Measurements from ENCODE around the gene AP2A2. TPM values are rescaled to one million over a fixed set of nuclear protein-coding genes. Genes with fewer than 3 reads are reported as not detected.

The AP2A2 gene
- total RNA-seq, 1 donor from 2014 or later, result 58.7 TPM

- intact Hi-C loops (cut with DNase I), result loop anchor here (5.0 kb wide), 1 partner anchor 202 kb away; no protein-coding TSS in a partner anchor
- Histone ChIP-seq H3K9me3 (no peaks in the 10 kb centered on the region), H3K36me3 (no peaks in the 10 kb centered on the region), H3K27ac (no peak overlapping the region), H3K4me1 (peaks cover 9% of the 10 kb centered on the region), H3K27me3 (no peaks in the 10 kb centered on the region), H3K4me3 (no peak overlapping the region)
- DNase-seq (ENCODE audit: extremely low spot score in 2 of 2), result no peak
- no peak for TF ChIP-seq CTCF (IDR thresholded peaks at IDR 0.05)
- no peak for TF ChIP-seq POLR2AphosphoS5 (IDR thresholded peaks at IDR 0.05; ENCODE audit: insufficient read depth in 1 of 2, low read depth in 1 of 2)
- no peak for TF ChIP-seq POLR2A (IDR thresholded peaks at IDR 0.05)
Measured at GRCh38 chr11:1054143-1055108, 128.8 kb downstream of the AP2A2 start.

- intact Hi-C loops (cut with DNase I), result no loop called here
- H3K4me3 ChIP-seq, result no peak overlapping the region
- no peak overlapping the region for H3K27ac ChIP-seq
- H3K4me1 ChIP-seq, result peaks cover 9% of the 10 kb centered on the region
- DNase-seq (ENCODE audit: extremely low spot score in 2 of 2), result no peak
- H3K27me3 ChIP-seq, result no peaks in the 10 kb centered on the region
- no peaks in the 10 kb centered on the region for H3K9me3 ChIP-seq
- TF ChIP-seq CTCF (IDR thresholded peaks at IDR 0.05), result no peak
- TF ChIP-seq POLR2A (IDR thresholded peaks at IDR 0.05), result no peak
- no peak for TF ChIP-seq POLR2AphosphoS5 (IDR thresholded peaks at IDR 0.05; ENCODE audit: insufficient read depth in 1 of 2, low read depth in 1 of 2)
- H3K36me3 ChIP-seq, result no peaks in the 10 kb centered on the region
Measured at GRCh38 chr11:1055109-1055703, 129.5 kb downstream of the AP2A2 start.

GRCh38 chr11:1055990-1056771 lies 130.5 kb downstream of the AP2A2 start:
- DNase-seq (ENCODE audit: extremely low spot score in 2 of 2), result no peak
- intact Hi-C loops (cut with DNase I), result no loop called here

GRCh38 chr11:1057806-1058205 lies 132.1 kb downstream of the AP2A2 start:
- no peak for DNase-seq (ENCODE audit: extremely low spot score in 2 of 2)
- Histone ChIP-seq H3K36me3 (no peaks in the 10 kb centered on the region), H3K4me3 (no peak overlapping the region), H3K9me3 (no peaks in the 10 kb centered on the region), H3K27me3 (no peaks in the 10 kb centered on the region), H3K4me1 (peaks cover 18% of the 10 kb centered on the region), H3K27ac (no peak overlapping the region)
- TF ChIP-seq POLR2A (IDR thresholded peaks at IDR 0.05) (no peak), POLR2AphosphoS5 (IDR thresholded peaks at IDR 0.05; ENCODE audit: insufficient read depth in 1 of 2, low read depth in 1 of 2) (no peak), CTCF (IDR thresholded peaks at IDR 0.05) (no peak)
- intact Hi-C loops (cut with DNase I), result no loop called here

More at GRCh38 chr11:1055990-1056771, 130.5 kb downstream of the AP2A2 start:
- Histone ChIP-seq H3K27ac (no peak overlapping the region), H3K9me3 (no peaks in the 10 kb centered on the region), H3K27me3 (no peaks in the 10 kb centered on the region), H3K36me3 (no peaks in the 10 kb centered on the region), H3K4me1 (peaks cover 18% of the 10 kb centered on the region), H3K4me3 (no peak overlapping the region)
- TF ChIP-seq CTCF (IDR thresholded peaks at IDR 0.05), result no peak
- TF ChIP-seq POLR2A (IDR thresholded peaks at IDR 0.05), result no peak
- no peak for TF ChIP-seq POLR2AphosphoS5 (IDR thresholded peaks at IDR 0.05; ENCODE audit: insufficient read depth in 1 of 2, low read depth in 1 of 2)

Measured in vagina (tissue), 2 donors.